H9 (cell line): ENCODE results near the gene SPCS3. TPM values are rescaled to one million over a fixed set of nuclear protein-coding genes. Genes with fewer than 3 reads are reported as not detected.
A peak's percentile ranks its signal among the peaks of the same experiment; 100 is the strongest.
"Not testable (repeated sequence)": the region's sequence is repeated elsewhere in the genome, so short reads cannot be mapped to it uniquely, and the experiment has no call there.

ENCODE experiments used
- DNase-seq: peaks from one replicate; pipeline ENCODE4 v3.0.0-alpha.2; 2017
- H2AFZ ChIP-seq: one replicate; pipeline ENCODE4 v1.6.1; 2013; ENCODE audit warnings: mild to moderate bottlenecking, low read length, control low read depth, moderate library complexity
- H2AK5ac ChIP-seq: 2 replicates; pipeline ENCODE4 v1.6.1; 2013; ENCODE audit warnings: low read length, control low read depth, mixed read lengths; ENCODE audit not compliant: insufficient read length
- H2BK120ac ChIP-seq: one replicate; pipeline ENCODE4 v1.6.1; 2013; ENCODE audit warnings: low read depth, mild to moderate bottlenecking, low read length, control low read depth, inconsistent platforms; ENCODE audit not compliant: poor library complexity, severe bottlenecking
- H2BK12ac ChIP-seq: 2 replicates; pipeline ENCODE4 v1.6.1; 2013; ENCODE audit warnings: low read length, control low read depth, mixed read lengths, low read depth; ENCODE audit not compliant: insufficient read length
- H2BK15ac ChIP-seq: 2 replicates; pipeline ENCODE4 v1.6.1; 2013; ENCODE audit warnings: low read depth, low read length, control low read depth
- H2BK20ac ChIP-seq: one replicate; pipeline ENCODE4 v1.6.1; 2013; ENCODE audit warnings: low read depth, mild to moderate bottlenecking, low read length, control low read depth, inconsistent platforms; ENCODE audit not compliant: poor library complexity, severe bottlenecking
- H2BK5ac ChIP-seq: 2 replicates; pipeline ENCODE4 v1.6.1; 2013; ENCODE audit warnings: low read length, control low read depth, mixed read lengths; ENCODE audit not compliant: insufficient read length
- H3K14ac ChIP-seq: 2 replicates; pipeline ENCODE4 v1.6.1; 2013; ENCODE audit warnings: low read length, control low read depth; ENCODE audit not compliant: insufficient read depth
- H3K18ac ChIP-seq: 2 replicates; pipeline ENCODE4 v1.6.1; 2013; ENCODE audit warnings: low read depth, mild to moderate bottlenecking, mixed read lengths, low read length, control low read depth; ENCODE audit not compliant: insufficient read length
- H3K23ac ChIP-seq: 2 replicates; pipeline ENCODE4 v1.6.1; 2013; ENCODE audit warnings: low read length, control low read depth, mixed read lengths, low read depth; ENCODE audit not compliant: insufficient read length
- H3K23me2 ChIP-seq: 2 replicates; pipeline ENCODE4 v1.6.1; 2013; ENCODE audit warnings: low read depth, mild to moderate bottlenecking, mixed read lengths, low read length, control low read depth; ENCODE audit not compliant: insufficient read length, poor library complexity, severe bottlenecking
- H3K27ac ChIP-seq: 2 replicates; pipeline ENCODE4 v1.5.1; 2013; ENCODE audit warnings: low read length, control low read depth, mixed read lengths, low read depth; ENCODE audit not compliant: insufficient read length
- H3K27me3 ChIP-seq: 2 replicates; pipeline ENCODE4 v1.6.1; 2013; ENCODE audit warnings: low read length, control low read depth, inconsistent platforms; ENCODE audit not compliant: insufficient read depth
- H3K4ac ChIP-seq: 2 replicates; pipeline ENCODE4 v1.6.1; 2013; ENCODE audit warnings: low read depth, mild to moderate bottlenecking, control low read depth, inconsistent platforms, low read length, moderate library complexity
- H3K4me1 ChIP-seq: 2 replicates; pipeline ENCODE4 v1.6.1; 2013; ENCODE audit warnings: low read length, control low read depth, inconsistent platforms; ENCODE audit not compliant: insufficient read depth
- H3K4me2 ChIP-seq: 2 replicates; pipeline ENCODE4 v1.6.1; 2013; ENCODE audit warnings: low read length, control low read depth, mixed read lengths; ENCODE audit not compliant: insufficient read length, insufficient read depth
- H3K56ac ChIP-seq: 2 replicates; pipeline ENCODE4 v1.6.1; 2013; ENCODE audit warnings: low read depth, mild to moderate bottlenecking, mixed read lengths, low read length, control low read depth; ENCODE audit not compliant: insufficient read length
- H3K79me1 ChIP-seq: 2 replicates; pipeline ENCODE4 v1.6.1; 2013; ENCODE audit warnings: low read depth, mild to moderate bottlenecking, moderate library complexity, low read length, control low read depth, inconsistent platforms; ENCODE audit not compliant: insufficient read depth, poor library complexity, severe bottlenecking
- H3K79me2 ChIP-seq: 2 replicates; pipeline ENCODE4 v1.6.1; 2013; ENCODE audit warnings: low read length, control low read depth, inconsistent platforms; ENCODE audit not compliant: insufficient read depth
- H3K9ac ChIP-seq: 2 replicates; pipeline ENCODE4 v1.6.1; 2013; ENCODE audit warnings: low read length, control low read depth, mixed read lengths; ENCODE audit not compliant: insufficient read length; ENCODE audit errors: extremely low read depth
- H3K9me3 ChIP-seq: one replicate; pipeline ENCODE4 v1.6.1; 2013; ENCODE audit warnings: low read depth, low read length, inconsistent platforms; ENCODE audit not compliant: control insufficient read depth
- H3T11ph ChIP-seq: one replicate; pipeline ENCODE4 v1.6.1; 2013; ENCODE audit warnings: mild to moderate bottlenecking, low read length, control low read depth, inconsistent platforms
- H4K20me1 ChIP-seq: one replicate; pipeline ENCODE4 v1.6.1; 2013; ENCODE audit not compliant: control insufficient read depth, insufficient read length, insufficient read depth
- H4K5ac ChIP-seq: 2 replicates; pipeline ENCODE4 v1.6.1; 2013; ENCODE audit warnings: low read depth, mild to moderate bottlenecking, mixed read lengths, low read length, control low read depth; ENCODE audit not compliant: insufficient read length
- H4K8ac ChIP-seq: replicated peaks from 2 replicates; pipeline ENCODE4 v1.6.1; 2013; ENCODE audit warnings: low read length, control low read depth, mixed read lengths, low read depth; ENCODE audit not compliant: insufficient read length
- H4K91ac ChIP-seq: 2 replicates; pipeline ENCODE4 v1.6.1; 2013; ENCODE audit warnings: low read depth, mild to moderate bottlenecking, moderate library complexity, mixed read lengths, low read length, control low read depth; ENCODE audit not compliant: insufficient read length
- H3K27ac Mint-ChIP-seq, 3 experiments: 2 replicates in 2 of 3; 3 replicates in 1 of 3; pipeline ENCODE4 v1.8.0; 2020 to 2021; ENCODE audit warnings: mixed read lengths in 3 of 3, mild to moderate bottlenecking in 1 of 3, moderate library complexity in 1 of 3
- H3K27me3 Mint-ChIP-seq: 2 replicates; pipeline ENCODE4 v1.8.0; 2021; ENCODE audit warnings: low read depth, mild to moderate bottlenecking, moderate library complexity, mixed read lengths
- H3K36me3 Mint-ChIP-seq, 3 experiments: 2 replicates in 2 of 3; 3 replicates in 1 of 3; pipeline ENCODE4 v1.8.0; 2020 to 2021; ENCODE audit warnings: low read depth in 3 of 3, mixed read lengths in 3 of 3; ENCODE audit not compliant: insufficient read depth in 1 of 3
- H3K4me1 Mint-ChIP-seq, 2 experiments: 2 replicates each; pipeline ENCODE4 v1.8.0; 2020; ENCODE audit warnings: mixed read lengths in 2 of 2
- H3K4me3 Mint-ChIP-seq, 2 experiments: 2 replicates in 1 of 2; 3 replicates in 1 of 2; pipeline ENCODE4 v1.8.0; 2020 to 2021; ENCODE audit warnings: mild to moderate bottlenecking in 2 of 2, mixed read lengths in 2 of 2, moderate library complexity in 1 of 2
- H3K9me3 Mint-ChIP-seq, 2 experiments: 2 replicates in 1 of 2; 3 replicates in 1 of 2; pipeline ENCODE4 v1.8.0; 2020; ENCODE audit warnings: mild to moderate bottlenecking in 2 of 2, mixed read lengths in 2 of 2, moderate library complexity in 1 of 2
- CTCF ChIP-seq: fragments of 200-600 bp; sonication (generic); conservative IDR thresholded peaks from 3 replicates; pipeline ENCODE4 v1.8.0; 2021; ENCODE audit warnings: antibody characterized with exemption, mild to moderate bottlenecking
- WGBS: extraction: QIAGEN DNeasy Blood & Tissue Kit; methylation state at CpG from one replicate; pipeline ENCODE4 v1.1.7; 2013; ENCODE audit warnings: missing lambda C conversion rate, low lambda C conversion rate, mixed read lengths; ENCODE audit not compliant: insufficient read length; ENCODE audit errors: extremely low coverage; 5-methylcytosine and 5-hydroxymethylcytosine counted together
- total RNA-seq: library from RNA; stranded (reverse); gene quantifications from 2 replicates; pipeline ENCODE4 v1.2.1, GENCODE V29; 2021

The SPCS3 gene
- total RNA-seq, 1 experiment from 2014 or later = 113 TPM

GRCh38 chr4:176277162-176277904, 42.4 kb upstream of the SPCS3 start:
- peak overlapping the region; percentile 78 for H2AFZ ChIP-seq
- WGBS = no CpG with 5 or more reads among the region's 13 CpGs

GRCh38 chr4:176279560-176279959, 40.2 kb upstream of the SPCS3 start:
- not testable (repeated sequence) for DNase-seq, H3K9ac ChIP-seq

More at GRCh38 chr4:176277162-176277904, 42.4 kb upstream of the SPCS3 start:
- H3K36me3 Mint-ChIP-seq = no peaks in the 10 kb centered on the region; a peak in 2 of 7 replicates
- no peak overlapping the region for H4K5ac ChIP-seq
- H2BK20ac ChIP-seq = no peak overlapping the region
- H2BK120ac ChIP-seq = no peak overlapping the region
- no peaks in the 10 kb centered on the region for H3K23me2 ChIP-seq
- H3K56ac ChIP-seq = no peak overlapping the region
- peaks cover 10 to 13% of the 10 kb centered on the region in 2 experiments; a peak in 3 of 4 replicates for H3K4me1 Mint-ChIP-seq
- H4K91ac ChIP-seq = no peak overlapping the region
- H3K18ac ChIP-seq = no peak overlapping the region
- no peak overlapping the region for H3K4me2 ChIP-seq
- no peak overlapping the region for H4K8ac ChIP-seq
- H2BK12ac ChIP-seq = no peak overlapping the region
- H3K23ac ChIP-seq = no peak overlapping the region
- H2BK5ac ChIP-seq = no peak overlapping the region
- no peaks in the 10 kb centered on the region for H3K9me3 ChIP-seq
- peak overlapping the region in 1 of 3 experiments; percentile 11; a peak in 3 of 7 replicates for H3K27ac Mint-ChIP-seq
- H2BK15ac ChIP-seq = no peak overlapping the region
- H3T11ph ChIP-seq = no peak overlapping the region
- H3K27ac ChIP-seq = no peak overlapping the region
- H3K9me3 Mint-ChIP-seq = peaks cover 3% of the 10 kb centered on the region in 2 experiments; a peak in 1 of 5 replicates
- H3K4me3 Mint-ChIP-seq = no peak overlapping the region
- no peaks in the 10 kb centered on the region for H4K20me1 ChIP-seq
- no peaks in the 10 kb centered on the region for H3K27me3 Mint-ChIP-seq
- H3K4me1 ChIP-seq = no peaks in the 10 kb centered on the region; the same call in 1 of the 2 replicates
- peak; percentile 66 for DNase-seq
- no peak overlapping the region for H3K9ac ChIP-seq
- H3K79me1 ChIP-seq = no peaks in the 10 kb centered on the region
- H2AK5ac ChIP-seq = no peak overlapping the region
- no peaks in the 10 kb centered on the region for H3K27me3 ChIP-seq
- TF ChIP-seq CTCF = peak; percentile 67
- peak overlapping the region; percentile 85 for H3K14ac ChIP-seq
- no peaks in the 10 kb centered on the region for H3K79me2 ChIP-seq
- H3K4ac ChIP-seq = no peak overlapping the region

More at GRCh38 chr4:176279560-176279959, 40.2 kb upstream of the SPCS3 start:
- H3K4me3 Mint-ChIP-seq, H3K27ac ChIP-seq, H4K5ac ChIP-seq, H3K4me1 ChIP-seq, H3K18ac ChIP-seq, H4K8ac ChIP-seq, H2BK120ac ChIP-seq, H2BK15ac ChIP-seq, H2BK12ac ChIP-seq, H3K9me3 ChIP-seq, H3K4me2 ChIP-seq, H2BK5ac ChIP-seq, H3K79me2 ChIP-seq, H3K27me3 Mint-ChIP-seq, H3K23me2 ChIP-seq, H4K91ac ChIP-seq, H3K79me1 ChIP-seq, H3K36me3 Mint-ChIP-seq, H3K27me3 ChIP-seq, H3K23ac ChIP-seq, H4K20me1 ChIP-seq, H3T11ph ChIP-seq, H2AFZ ChIP-seq, H3K14ac ChIP-seq, H2AK5ac ChIP-seq, H3K27ac Mint-ChIP-seq, H3K9me3 Mint-ChIP-seq, H3K4ac ChIP-seq, H2BK20ac ChIP-seq, H3K56ac ChIP-seq: not testable (repeated sequence)
- H3K4me1 Mint-ChIP-seq = peaks cover 10 to 13% of the 10 kb centered on the region in 2 experiments; a peak in 3 of 4 replicates
- WGBS = no CpG with 5 or more reads among the region's 1 CpG
